Activated naive CD4-positive, alpha-beta T cell treated with anti-CD3 and anti-CD28 coated beads, Interleukin-2, amount 50 U/mL, for 16 hours (primary cell): ENCODE results near the gene DNAH8.

ENCODE experiments used
- DNase-seq: peaks from one replicate; pipeline ENCODE4 v3.0.0-alpha.2; 2020

Gene DNAH8

DNA sequence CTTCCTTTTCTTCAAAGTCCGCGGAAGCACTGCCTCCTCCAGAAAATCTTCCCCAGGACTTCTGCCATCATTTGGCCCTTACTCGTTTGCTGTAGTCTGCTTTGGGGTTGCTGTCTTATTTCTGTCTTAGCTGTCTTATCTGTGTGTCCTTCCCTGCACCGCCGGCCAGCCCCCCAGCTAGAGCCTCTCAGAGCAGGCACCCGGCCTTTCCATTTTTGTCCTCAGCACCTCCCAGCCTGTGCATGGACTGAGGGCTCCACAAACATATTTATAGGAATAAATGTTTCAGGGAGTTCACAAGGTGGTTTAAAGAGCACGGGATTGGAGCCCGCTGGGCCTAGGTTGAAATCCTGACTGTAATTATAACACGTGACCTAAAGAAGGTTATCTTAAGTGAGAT lies 341.6 kb downstream of the DNAH8 start:
- DNase-seq: no peak

DNA sequence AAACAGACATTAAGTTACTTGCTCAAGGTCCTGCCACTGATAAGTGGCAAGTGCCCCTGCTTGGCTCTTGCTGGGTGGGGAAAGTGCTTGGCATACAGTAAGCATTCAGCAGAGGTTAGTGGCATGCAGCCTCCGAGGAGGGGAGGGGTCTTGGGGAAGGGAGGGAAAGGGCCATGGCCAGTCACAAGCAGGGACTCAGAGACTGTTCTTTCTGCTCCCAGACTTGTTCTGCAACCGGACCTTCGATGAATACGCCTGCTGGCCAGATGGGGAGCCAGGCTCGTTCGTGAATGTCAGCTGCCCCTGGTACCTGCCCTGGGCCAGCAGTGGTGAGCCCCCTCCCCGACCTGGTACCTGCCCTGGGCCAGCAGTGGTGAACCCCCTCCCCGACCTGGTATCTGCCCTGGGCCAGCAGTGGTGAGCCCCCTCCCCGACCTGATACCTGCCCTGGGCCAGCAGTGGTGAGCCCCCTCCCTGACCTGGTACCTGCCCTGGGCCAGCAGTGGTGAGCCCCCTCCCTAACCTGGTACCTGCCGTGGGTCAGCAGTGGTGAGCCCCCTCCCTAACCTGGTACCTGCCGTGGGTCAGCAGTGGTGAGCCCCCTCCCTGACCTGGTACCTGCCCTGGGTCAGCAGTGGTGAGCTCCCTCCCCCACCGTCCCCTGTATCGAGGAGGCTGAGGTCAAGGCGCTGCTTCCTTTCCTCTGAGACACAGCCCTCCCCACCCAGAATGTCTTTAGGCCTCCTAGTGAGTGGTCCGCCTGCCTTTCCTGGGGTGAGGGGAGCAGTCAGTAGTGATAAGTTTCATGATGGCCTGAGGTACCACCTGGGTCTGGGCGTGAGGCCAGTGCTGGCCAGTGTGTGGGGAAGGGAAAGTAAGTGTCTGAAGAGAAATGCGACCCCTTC lies 342.4 kb downstream of the DNAH8 start:
- no peak for DNase-seq

GRCh38 chr6:39058471-39059147 lies 343.5 kb downstream of the DNAH8 start:
- DNase-seq: no peak

DNA sequence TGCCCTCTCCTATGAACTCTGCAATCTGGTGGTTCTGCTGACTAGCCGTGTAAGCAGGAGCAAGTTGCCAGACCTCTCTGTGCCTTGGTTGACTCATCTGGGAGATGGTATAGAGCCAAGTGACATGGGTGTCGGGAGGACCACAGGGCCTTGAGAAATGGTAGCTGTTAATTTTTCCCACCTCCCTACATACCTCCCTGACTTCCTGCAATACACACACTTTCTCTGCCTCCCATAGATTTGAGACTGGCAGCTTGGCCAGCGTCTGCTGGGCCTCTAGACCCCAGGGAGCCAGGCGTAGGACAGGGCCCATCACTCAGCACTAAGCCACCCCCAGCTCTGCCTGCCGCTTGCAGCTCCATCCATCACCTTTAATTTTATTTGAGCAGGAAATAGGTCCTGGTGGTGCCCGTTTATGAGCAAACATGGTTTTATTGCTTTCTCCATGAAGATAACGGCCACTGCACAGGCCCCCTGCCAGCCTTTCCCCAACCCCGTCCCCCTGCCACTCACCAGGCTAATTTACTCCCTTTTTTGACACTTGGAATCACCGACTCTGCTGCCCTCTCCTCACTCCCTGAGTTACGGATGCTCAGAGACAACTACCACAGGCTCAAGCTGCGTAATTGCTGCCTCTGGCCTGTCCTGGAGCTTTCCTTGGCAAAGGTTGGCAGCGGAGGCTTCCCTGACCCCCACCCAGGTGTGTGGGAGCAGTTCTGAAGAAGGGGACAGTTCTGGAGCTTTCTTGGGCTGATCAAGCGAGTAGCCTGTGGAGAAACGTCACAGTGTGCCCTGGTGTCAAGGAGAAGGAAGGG lies 344.6 kb downstream of the DNAH8 start:
- DNase-seq: no peak

GRCh38 chr6:39060467-39061160 lies 345.5 kb downstream of the DNAH8 start:
- no peak for DNase-seq

DNA sequence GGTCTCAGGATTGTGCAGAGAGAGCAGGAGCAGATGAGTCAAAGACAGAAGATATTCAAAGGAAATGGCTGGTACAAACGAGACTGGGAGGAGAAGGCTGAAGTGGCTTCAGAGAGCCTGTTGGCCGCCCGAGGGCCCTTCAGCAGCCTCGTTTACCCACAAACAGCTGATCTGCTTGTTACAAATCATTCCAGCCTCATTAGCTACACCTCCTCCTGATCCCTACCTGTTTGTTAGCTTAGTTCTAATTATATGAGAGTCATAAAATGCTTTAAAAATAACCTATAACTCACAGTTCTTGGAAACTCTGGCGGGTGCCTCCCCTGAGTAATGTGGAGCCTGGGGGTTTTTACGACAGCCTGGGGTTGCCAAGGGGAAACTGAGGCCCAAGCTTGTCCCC lies 346.1 kb downstream of the DNAH8 start:
- no peak for DNase-seq

- DNase-seq: no peak
Measured at GRCh38 chr6:39061588-39061987, 346.5 kb downstream of the DNAH8 start.

DNA sequence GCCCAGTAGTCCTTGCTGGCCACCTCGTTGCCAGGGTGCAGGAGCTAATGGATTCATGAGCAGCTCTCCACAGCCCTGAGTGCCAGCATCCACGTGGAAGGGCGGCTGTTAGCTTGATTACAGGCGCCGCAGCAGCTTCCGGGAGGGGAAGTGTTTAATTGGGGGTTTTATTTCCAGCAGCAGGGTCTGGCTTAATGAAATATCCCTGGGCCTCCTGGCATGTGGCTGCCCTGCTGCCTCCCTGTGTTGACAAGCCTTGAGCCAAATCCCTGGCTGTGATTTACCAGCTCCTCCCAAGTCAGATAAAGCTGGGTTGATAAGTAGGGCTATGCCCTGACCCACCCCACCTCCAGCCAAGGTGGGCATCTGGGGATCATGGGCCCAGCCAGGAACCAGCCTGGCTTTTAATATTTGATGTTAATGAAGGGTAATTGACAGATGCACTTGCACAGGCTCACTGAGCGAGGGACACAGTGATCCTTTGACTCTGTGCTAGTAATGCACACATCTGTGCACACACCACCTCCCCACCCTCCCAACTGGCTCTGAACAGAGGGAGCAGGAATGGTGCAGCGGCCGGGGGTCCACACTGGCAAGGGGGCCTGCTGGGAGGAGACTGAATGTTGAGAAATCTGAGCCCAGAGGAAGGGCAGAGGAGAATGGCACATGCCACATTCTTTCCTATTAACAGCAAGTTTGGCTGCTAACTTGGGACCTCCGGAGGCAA lies 347.1 kb downstream of the DNAH8 start:
- DNase-seq: no peak

DNA sequence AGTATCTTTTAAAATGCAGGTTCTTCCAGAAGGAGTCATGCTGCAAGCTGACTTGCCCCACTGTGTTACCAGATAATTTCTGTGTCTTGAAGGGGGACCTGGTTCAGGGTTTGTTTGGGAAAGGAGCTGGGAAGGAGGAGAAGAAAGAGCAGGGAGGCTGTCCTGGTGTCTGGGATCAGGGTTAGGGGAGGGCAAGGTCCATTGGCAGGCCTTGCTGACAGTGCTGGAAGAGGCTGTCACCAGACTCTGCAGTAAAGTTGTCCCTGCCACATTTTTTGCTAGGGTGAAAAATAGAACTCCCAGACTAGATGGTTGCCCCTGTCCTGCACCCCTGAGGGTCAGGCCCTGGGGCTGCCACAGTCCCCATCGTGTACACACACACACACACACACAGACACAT lies 348.4 kb downstream of the DNAH8 start:
- no peak for DNase-seq

DNA sequence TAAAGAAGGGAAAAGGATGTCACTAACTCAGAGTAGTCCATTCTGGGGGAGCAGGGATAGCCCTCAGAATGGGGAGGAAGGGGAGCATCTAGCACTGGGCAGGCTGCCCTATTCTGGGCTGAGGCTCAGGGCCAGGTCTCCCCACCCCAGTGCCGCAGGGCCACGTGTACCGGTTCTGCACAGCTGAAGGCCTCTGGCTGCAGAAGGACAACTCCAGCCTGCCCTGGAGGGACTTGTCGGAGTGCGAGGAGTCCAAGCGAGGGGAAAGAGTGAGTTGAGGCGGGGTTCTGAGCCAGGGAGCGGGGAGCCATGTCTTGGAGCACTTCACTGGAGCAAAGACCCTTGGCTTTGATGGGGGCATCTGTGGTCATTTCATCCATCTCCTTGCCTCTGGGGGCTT lies 350.4 kb downstream of the DNAH8 start:
- no peak for DNase-seq

DNA sequence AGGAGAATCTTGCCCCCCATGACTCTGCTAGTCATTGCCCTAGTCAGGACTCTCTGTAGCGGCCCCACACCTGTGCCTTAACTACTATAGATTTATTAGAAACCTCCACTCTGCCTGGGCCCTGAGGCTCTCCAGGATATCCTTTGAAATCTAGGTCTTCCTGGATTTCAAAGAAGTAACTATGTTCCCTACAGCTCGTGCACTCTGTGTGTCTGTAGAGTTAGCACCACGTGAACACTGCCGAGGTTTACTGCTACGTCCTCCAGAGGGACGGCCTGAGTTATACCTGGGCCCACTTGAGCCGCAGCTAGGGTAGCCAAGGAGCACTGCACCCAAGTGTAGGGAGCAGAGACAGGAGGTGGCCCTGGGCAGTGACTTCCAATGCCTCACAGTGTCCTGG lies 353.3 kb downstream of the DNAH8 start:
- no peak for DNase-seq

DNA sequence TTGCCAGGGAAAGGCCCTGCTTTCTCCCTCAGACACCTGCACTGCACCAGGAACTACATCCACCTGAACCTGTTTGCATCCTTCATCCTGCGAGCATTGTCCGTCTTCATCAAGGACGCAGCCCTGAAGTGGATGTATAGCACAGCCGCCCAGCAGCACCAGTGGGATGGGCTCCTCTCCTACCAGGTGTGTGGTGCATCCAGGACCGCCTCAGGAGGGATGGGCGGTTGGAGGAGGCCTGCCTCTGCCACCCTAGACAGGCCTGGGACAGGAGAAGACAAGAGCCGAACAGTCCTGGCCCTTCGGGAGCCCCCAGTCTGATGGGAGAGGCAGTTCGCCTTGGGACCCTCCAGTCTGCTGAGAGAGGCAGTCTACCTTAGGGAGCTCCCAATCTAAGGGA lies 357.7 kb downstream of the DNAH8 start:
- DNase-seq: no peak

GRCh38 chr6:39073471-39074355 lies 358.6 kb downstream of the DNAH8 start:
- no peak for DNase-seq

GRCh38 chr6:39074486-39074885 lies 359.4 kb downstream of the DNAH8 start:
- no peak for DNase-seq

GRCh38 chr6:39075010-39075686 lies 360.0 kb downstream of the DNAH8 start:
- no peak for DNase-seq

DNA sequence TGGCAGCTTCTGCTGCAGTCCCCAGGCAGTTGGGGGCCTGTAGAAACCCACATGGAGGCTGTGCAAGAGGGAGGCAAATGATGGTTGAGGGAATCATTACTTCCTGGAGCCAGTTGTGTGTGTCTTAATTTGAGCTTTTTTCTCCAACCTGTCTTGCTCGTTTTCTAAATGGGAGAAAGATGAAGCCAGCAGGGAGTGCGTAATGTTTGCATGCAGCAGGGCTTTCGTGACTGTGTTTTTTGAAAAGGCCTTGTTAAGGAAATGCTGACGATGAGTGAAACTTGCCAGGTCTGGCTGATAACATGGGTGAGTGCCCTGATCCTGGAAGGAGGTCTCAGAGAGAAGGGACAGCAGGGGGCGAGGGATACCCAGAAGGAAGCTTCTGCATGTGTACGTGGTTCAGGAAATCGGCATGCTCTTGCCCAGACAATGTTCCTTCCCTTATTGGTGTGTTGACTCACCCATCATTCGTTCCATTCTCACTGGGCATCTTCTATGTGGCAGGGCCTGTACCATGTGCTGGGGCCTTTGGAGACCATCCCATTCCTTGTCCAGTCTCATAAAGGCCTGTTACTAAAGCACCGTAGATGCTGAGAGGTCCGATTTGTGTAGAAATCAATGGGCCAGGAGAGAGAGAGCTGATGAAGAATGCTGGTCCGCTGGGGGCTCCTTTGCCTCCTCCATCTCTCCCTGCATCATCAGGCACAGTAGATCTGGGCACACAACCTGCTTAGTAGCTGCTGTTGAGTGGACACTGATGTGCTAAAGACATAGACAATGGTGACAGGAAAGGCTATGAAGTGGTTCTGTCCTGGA lies 360.9 kb downstream of the DNAH8 start:
- DNase-seq: no peak

GRCh38 chr6:39076623-39077535 lies 361.8 kb downstream of the DNAH8 start:
- DNase-seq: no peak

DNA sequence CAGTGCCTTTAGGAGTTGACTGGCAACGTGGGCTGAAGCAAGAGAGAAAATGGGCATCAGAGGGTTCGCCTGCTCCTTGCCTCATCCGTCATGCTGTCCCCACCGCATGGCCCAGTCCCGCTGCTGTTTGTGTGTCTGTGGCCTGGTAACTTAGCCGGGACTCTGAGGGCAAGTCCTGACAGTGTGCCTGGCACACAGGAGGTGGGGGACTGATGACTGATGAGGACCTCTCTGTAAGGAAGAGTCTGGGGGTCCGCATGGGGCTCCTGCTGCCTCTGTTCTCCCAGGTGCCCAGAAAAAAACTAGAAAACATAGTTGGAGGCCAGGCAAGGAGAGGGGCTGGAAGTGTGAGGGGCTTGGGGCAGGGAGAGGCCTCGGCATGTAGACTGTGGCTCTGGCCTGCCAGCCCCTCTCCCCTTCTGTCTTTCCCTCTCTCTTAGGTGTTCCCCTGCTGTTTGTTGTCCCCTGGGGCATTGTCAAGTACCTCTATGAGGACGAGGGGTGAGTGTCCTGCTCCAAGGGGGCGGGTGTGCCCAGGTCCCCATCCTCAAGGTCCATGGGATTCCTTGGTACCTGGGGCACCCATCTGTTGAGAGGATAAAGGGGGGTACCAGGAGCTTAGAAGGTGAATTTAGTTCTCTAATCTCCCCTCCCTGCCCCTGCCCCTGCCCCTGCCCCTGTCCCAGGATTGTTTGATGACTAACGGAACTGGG lies 362.9 kb downstream of the DNAH8 start:
- no peak for DNase-seq
